ENCODE measurements around the gene NPLOC4. TPM values are rescaled to one million over a fixed set of nuclear protein-coding genes. Genes with fewer than 3 reads are reported as not detected.

The NPLOC4 gene
- total and polyA plus RNA-seq, 2 donors (not counting 1 experiment from before 2014, with no cell fraction given), result 70.2 to 101 TPM

- no peak overlapping the region for H3K9ac ChIP-seq (ENCODE audit: low read length)
- H3K4me2 ChIP-seq (replicated peaks; ENCODE audit: low read depth, low read length, poor library complexity, severe bottlenecking), result no peak overlapping the region
- H3K9me3 ChIP-seq (ENCODE audit: control extremely low read depth in 1 of 3, control insufficient read depth in 2 of 3, insufficient read depth in 1 of 3, low read length in 2 of 3), result no peaks in the 10 kb centered on the region
- H3K4me1 ChIP-seq (ENCODE audit: control insufficient read depth in 2 of 2, insufficient read depth in 2 of 2, low read length in 2 of 2), result peaks cover 22 to 50% of the 10 kb centered on the region in 2 donors
- no peaks in the 10 kb centered on the region for H3K27me3 ChIP-seq (replicated peaks in 1 of 4; ENCODE audit: control extremely low read depth in 1 of 4, control insufficient read depth in 3 of 4, insufficient read depth in 4 of 4, low read length in 3 of 4)
- H2AFZ ChIP-seq (ENCODE audit: insufficient read depth, low read depth, low read length, poor library complexity, severe bottlenecking), result no peak overlapping the region
- no peak overlapping the region for H3K27ac ChIP-seq (ENCODE audit: low read length in 2 of 2)
- peak overlapping the region; percentile 40 for H3K4me3 Mint-ChIP-seq
- H3K27ac Mint-ChIP-seq, result peak overlapping the region; percentile 56
- H4K20me1 ChIP-seq (ENCODE audit: control insufficient read depth, insufficient read depth, low read length, poor library complexity, severe bottlenecking), result no peaks in the 10 kb centered on the region
- ATAC-seq (ENCODE audit: low read depth) (no peak), DNase-seq (no peak)
- H3K4me1 Mint-ChIP-seq, result peaks cover 40% of the 10 kb centered on the region
- CTCF ChIA-PET, result interaction anchor here (0.9 to 3.3 kb wide), 25 partner anchors 15 to 360 kb away, joined by 3 to 75 read pairs (median 6); partner anchors contain the start of genes FAAP100 and NDUFAF8
- intact Hi-C loops (cut with micrococcal nuclease), result loop anchor here (2.0 to 10.0 kb wide), 2 partner anchors 39 to 115 kb away; no protein-coding TSS in a partner anchor
- peaks cover 13% of the 10 kb centered on the region for H3K79me2 ChIP-seq (ENCODE audit: control insufficient read depth, insufficient read depth, low read length)
- H3K27me3 Mint-ChIP-seq, result no peaks in the 10 kb centered on the region
- no peak overlapping the region for H3K4me3 ChIP-seq (ENCODE audit: control extremely low read depth in 1 of 5, extremely low read depth in 1 of 5, insufficient read depth in 1 of 5, low read depth in 2 of 5, low read length in 4 of 5)
- no peaks in the 10 kb centered on the region for H3K9me3 Mint-ChIP-seq (ENCODE audit: insufficient read depth)
- TF ChIP-seq CTCF (IDR thresholded peaks at IDR 0.05) (no peak), EZH2 (IDR thresholded peaks at IDR 0.05; ENCODE audit: borderline replicate concordance, insufficient read depth, low read depth, low read length, poor library complexity, severe bottlenecking) (no peak)
- 86% methylated on average over 8 of the region's 10 CpGs for WGBS (ENCODE audit: insufficient coverage)
- H3K36me3 ChIP-seq (replicated peaks in 1 of 2; ENCODE audit: control extremely low read depth in 1 of 2, control insufficient read depth in 1 of 2, extremely low read depth in 1 of 2, insufficient read depth in 2 of 2, low read length in 1 of 2), result peaks cover 5 to 48% of the 10 kb centered on the region in 2 experiments
- POLR2A ChIA-PET, result interaction anchor here (3.2 kb wide), 1 partner anchor 82 kb away, joined by 24 read pairs; no protein-coding TSS in a partner anchor
Observed at GRCh38 chr17:81599719-81600486, 37.0 kb downstream of the NPLOC4 start.
